Upper lobe of left lung (tissue), 6 donors: ENCODE data around the gene BGN. TPM values are rescaled to one million over a fixed set of nuclear protein-coding genes. Genes with fewer than 3 reads are reported as not detected.

Source experiments
- ATAC-seq, 2 donors: fragments of 200-7000 bp; cut with Tn5 transposase; one replicate each; pipeline ENCODE4 v1.9.1; 2022; ENCODE audit warnings: mild to moderate bottlenecking in 2 of 2, moderate library complexity in 2 of 2; ENCODE audit not compliant: low FRiP score in 2 of 2
- DNase-seq, 2 donors: peaks; one replicate each; pipeline ENCODE4 v3.0.0-alpha.2; 2019 to 2020
- H3K27ac ChIP-seq, 4 donors: fragments of 200-600 bp; sonication (generic); one replicate each; pipeline ENCODE4 v1.5.1; 2016 to 2019
- H3K27me3 ChIP-seq, 4 donors: fragments of 200-600 bp; sonication (generic); one replicate each; pipeline ENCODE4 v1.5.1; 2017 to 2019
- H3K36me3 ChIP-seq, 4 donors: fragments of 200-600 bp; sonication (generic); one replicate each; pipeline ENCODE4 v1.5.1; 2016 to 2019
- H3K4me1 ChIP-seq, 4 donors: fragments of 200-600 bp; sonication (generic); one replicate each; pipeline ENCODE4 v1.5.1; 2018 to 2019
- H3K4me3 ChIP-seq, 4 donors: fragments of 200-600 bp; sonication (generic); one replicate each; pipeline ENCODE4 v1.5.1; 2017 to 2019; ENCODE audit warnings: mild to moderate bottlenecking in 2 of 4, moderate library complexity in 1 of 4
- H3K9me3 ChIP-seq, 4 donors: fragments of 200-600 bp; sonication (generic); one replicate each; pipeline ENCODE4 v1.5.1; 2018 to 2019
- EP300 ChIP-seq, 4 donors: sonication (generic); formaldehyde crosslinking; IDR thresholded peaks; one replicate each; pipeline ENCODE4 v1.5.1; 2017; ENCODE audit warnings: antibody characterized with exemption in 4 of 4, control low read depth in 2 of 4
- POLR2A ChIP-seq, 4 donors: fragments of 450-650 bp; IDR thresholded peaks; one replicate each; pipeline ENCODE4 v1.5.1; 2016 to 2017; ENCODE audit warnings: antibody characterized with exemption in 4 of 4, mild to moderate bottlenecking in 2 of 4
- POLR2AphosphoS5 ChIP-seq, 2 donors: sonication (generic); formaldehyde crosslinking; IDR thresholded peaks; one replicate each; pipeline ENCODE4 v1.5.1; 2017; ENCODE audit warnings: antibody characterized with exemption in 2 of 2
- WGBS, 2 donors: methylation state at CpG; one replicate each; pipeline ENCODE4 v1.1.5; 2017 to 2018; 5-methylcytosine and 5-hydroxymethylcytosine counted together
- total RNA-seq, 6 donors: library from RNA; depleted of rRNA in 4 of 6; stranded (reverse); fragments of >200 nt in 4 of 6; gene quantifications; one replicate each; pipeline versions ENCODE4 v1.1.0 to v1.2.1, GENCODE V29; 2016 to 2021
- TF ChIP-seq, protein P1 (sequence below), 6 experiments: fragments of 450-650 bp in 4 of 6; fragments of 200-600 bp in 2 of 6; sonication (generic) in 2 of 6; IDR thresholded peaks; one replicate each; pipeline ENCODE4 v1.5.1; 2016 to 2019; ENCODE audit warnings: antibody characterized with exemption in 6 of 6
- donor health status: DM: no; HTN: no; CAD: no; lungs with moderate emphysema.
- donor health status: DM: no; HTN: yes; CAD: no; lungs with severe emphysema.

Gene BGN
- total RNA-seq, 6 donors from 2014 or later = 13.0 to 251 (median 86.3) TPM

GRCh38 chrX:153458476-153458875 lies 36.3 kb upstream of the BGN start:
- WGBS, 2 donors = 80 to 83% methylated on average over 4 of the region's 4 CpGs
- ATAC-seq = no peak

DNA sequence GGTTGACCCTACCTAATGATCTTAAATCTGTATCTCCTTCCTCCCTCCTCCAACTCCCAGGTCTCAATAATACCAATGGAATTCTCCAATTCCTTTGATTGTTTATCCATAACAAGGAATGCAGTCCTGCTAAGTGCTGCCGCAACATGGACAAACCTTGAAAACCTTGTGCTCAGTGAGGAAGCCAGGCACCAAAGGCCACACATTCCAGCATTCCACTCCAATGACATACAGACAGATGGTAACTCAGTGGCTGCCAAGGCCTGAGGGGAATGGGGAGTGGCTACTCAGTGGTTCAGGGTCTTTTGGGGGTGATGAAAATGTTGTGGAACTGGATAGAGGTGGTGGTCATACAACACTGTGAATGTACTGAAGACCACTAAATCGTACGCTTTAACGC lies 34.8 kb upstream of the BGN start:
- H3K9me3 ChIP-seq = no peaks in the 10 kb centered on the region
- H3K4me3 ChIP-seq = no peak overlapping the region
- WGBS, 2 donors = 92 to 95% methylated on average over 3 to 4 of the region's 4 CpGs
- H3K4me1 ChIP-seq = no peaks in the 10 kb centered on the region
- TF ChIP-seq POLR2A (IDR thresholded peaks at IDR 0.05) = no peak
- no peak for TF ChIP-seq POLR2AphosphoS5 (IDR thresholded peaks at IDR 0.05)
- no peak for TF ChIP-seq EP300 (IDR thresholded peaks at IDR 0.05)
- TF ChIP-seq, protein P1, sequence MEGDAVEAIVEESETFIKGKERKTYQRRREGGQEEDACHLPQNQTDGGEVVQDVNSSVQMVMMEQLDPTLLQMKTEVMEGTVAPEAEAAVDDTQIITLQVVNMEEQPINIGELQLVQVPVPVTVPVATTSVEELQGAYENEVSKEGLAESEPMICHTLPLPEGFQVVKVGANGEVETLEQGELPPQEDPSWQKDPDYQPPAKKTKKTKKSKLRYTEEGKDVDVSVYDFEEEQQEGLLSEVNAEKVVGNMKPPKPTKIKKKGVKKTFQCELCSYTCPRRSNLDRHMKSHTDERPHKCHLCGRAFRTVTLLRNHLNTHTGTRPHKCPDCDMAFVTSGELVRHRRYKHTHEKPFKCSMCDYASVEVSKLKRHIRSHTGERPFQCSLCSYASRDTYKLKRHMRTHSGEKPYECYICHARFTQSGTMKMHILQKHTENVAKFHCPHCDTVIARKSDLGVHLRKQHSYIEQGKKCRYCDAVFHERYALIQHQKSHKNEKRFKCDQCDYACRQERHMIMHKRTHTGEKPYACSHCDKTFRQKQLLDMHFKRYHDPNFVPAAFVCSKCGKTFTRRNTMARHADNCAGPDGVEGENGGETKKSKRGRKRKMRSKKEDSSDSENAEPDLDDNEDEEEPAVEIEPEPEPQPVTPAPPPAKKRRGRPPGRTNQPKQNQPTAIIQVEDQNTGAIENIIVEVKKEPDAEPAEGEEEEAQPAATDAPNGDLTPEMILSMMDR (IDR thresholded peaks at IDR 0.05) = no peak
- DNase-seq (no peak), ATAC-seq (no peak)
- H3K27ac ChIP-seq = no peak overlapping the region
- peaks cover 0 to 25% (median 10%) of the 10 kb centered on the region in 4 donors for H3K36me3 ChIP-seq
- H3K27me3 ChIP-seq = peaks cover 0 to 6% (median 0%) of the 10 kb centered on the region in 4 donors

More at GRCh38 chrX:153458476-153458875, 36.3 kb upstream of the BGN start:
- TF ChIP-seq, protein P1 (IDR thresholded peaks at IDR 0.05) = no peak
- TF ChIP-seq POLR2A (IDR thresholded peaks at IDR 0.05) = no peak
- no peak for TF ChIP-seq EP300 (IDR thresholded peaks at IDR 0.05)
- TF ChIP-seq POLR2AphosphoS5 (IDR thresholded peaks at IDR 0.05) = no peak
- Histone ChIP-seq H3K9me3 (no peaks in the 10 kb centered on the region), H3K4me1 (no peaks in the 10 kb centered on the region), H3K27me3 (peaks cover 0 to 6% (median 0%) of the 10 kb centered on the region in 4 donors), H3K36me3 (peaks cover 0 to 36% (median 14%) of the 10 kb centered on the region in 4 donors), H3K4me3 (no peak overlapping the region), H3K27ac (no peak overlapping the region)
- no peak for DNase-seq

DNA sequence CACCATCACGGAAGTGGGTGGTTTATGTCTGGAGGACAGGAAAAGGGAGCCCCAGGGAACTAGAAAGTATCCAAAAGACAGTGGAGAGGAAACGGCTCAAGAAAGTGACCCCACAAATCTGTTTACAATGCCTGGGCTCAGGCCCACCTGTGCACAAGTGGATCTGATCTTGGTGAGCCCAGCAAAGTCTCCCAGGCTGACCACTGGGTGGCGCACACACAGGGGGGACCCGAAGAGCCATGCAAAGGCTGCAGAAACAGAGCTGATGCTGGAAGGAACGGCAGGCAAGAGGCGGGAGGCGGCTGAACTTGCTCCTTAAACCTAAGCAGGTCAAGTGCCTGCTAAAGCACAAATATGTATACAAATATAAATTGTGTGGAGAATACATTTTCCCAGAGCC lies 34.0 kb upstream of the BGN start:
- Histone ChIP-seq H3K4me1 (no peaks in the 10 kb centered on the region), H3K9me3 (no peaks in the 10 kb centered on the region), H3K27me3 (peaks cover 0 to 6% (median 0%) of the 10 kb centered on the region in 4 donors), H3K4me3 (no peak overlapping the region), H3K36me3 (peaks cover 0 to 16% (median 7%) of the 10 kb centered on the region in 4 donors), H3K27ac (no peak overlapping the region)
- ATAC-seq (peak in 1 of 2 donors; percentile 61), DNase-seq (no peak)
- WGBS, 2 donors = 64% methylated on average over 7 of the region's 7 CpGs
- TF ChIP-seq EP300 (IDR thresholded peaks at IDR 0.05) (no peak), POLR2AphosphoS5 (IDR thresholded peaks at IDR 0.05) (no peak)
- TF ChIP-seq, protein P1 (IDR thresholded peaks at IDR 0.05) = peak in 5 of 6 experiments; percentile 17 to 51 (median 38)

DNA sequence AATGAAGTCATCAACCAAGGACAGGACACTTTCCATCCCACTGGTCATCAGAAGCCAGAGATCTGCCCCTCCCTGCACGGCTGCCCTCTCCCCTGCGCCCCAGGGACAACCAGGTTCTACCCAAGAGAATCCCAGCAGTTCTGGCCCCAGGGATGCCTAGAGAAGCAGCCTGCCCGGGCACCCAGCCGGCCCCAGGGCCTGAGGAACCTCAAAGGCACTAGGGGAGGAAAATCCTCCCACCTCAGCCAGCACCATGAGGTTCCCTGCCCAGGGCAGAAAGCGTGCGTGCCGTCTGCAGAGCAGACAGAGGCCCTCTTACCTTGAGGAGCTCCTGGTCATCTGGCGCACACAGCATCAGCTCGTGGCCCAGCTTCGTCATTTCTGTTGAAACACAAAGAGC lies 32.5 kb upstream of the BGN start:
- Histone ChIP-seq H3K27me3 (peaks cover 0 to 6% (median 0%) of the 10 kb centered on the region in 4 donors), H3K4me1 (no peaks in the 10 kb centered on the region), H3K27ac (no peak overlapping the region), H3K4me3 (no peak overlapping the region), H3K9me3 (no peaks in the 10 kb centered on the region), H3K36me3 (peaks cover 0 to 9% (median 3%) of the 10 kb centered on the region in 4 donors)
- DNase-seq (no peak), ATAC-seq (no peak)
- TF ChIP-seq, protein P1 (IDR thresholded peaks at IDR 0.05) = no peak
- TF ChIP-seq POLR2A (IDR thresholded peaks at IDR 0.05) (no peak), EP300 (IDR thresholded peaks at IDR 0.05) (no peak), POLR2AphosphoS5 (IDR thresholded peaks at IDR 0.05) (no peak)
- 92% methylated on average over 10 of the region's 10 CpGs; no CpG with 5 or more reads in 1 of the 2 donors for WGBS, 2 donors

DNA sequence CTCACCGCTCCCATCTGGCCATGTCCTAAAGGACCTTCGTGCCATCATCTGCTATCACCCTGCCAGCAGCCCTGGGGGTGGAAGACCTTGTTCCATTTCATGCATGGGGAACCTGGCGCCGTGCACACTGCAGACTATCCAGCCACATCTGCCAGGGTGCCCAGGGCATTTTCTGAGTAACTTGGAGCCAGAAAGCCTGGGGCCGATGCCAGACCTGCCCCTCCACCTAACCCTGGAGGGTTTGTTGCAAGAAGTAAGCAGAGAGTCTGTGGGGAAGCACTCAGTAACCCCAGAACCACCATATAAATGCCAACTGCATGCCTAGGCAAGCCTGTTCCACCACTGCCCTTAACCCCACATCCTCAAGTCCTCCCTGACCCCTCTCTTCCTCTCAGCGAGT lies 31.7 kb upstream of the BGN start:
- no peak overlapping the region for H3K4me3 ChIP-seq
- WGBS, 2 donors = 80 to 88% methylated on average over 1 to 6 of the region's 6 CpGs
- no peaks in the 10 kb centered on the region for H3K9me3 ChIP-seq
- TF ChIP-seq POLR2A (IDR thresholded peaks at IDR 0.05) (no peak), POLR2AphosphoS5 (IDR thresholded peaks at IDR 0.05) (no peak), EP300 (IDR thresholded peaks at IDR 0.05) (no peak)
- TF ChIP-seq, protein P1 (IDR thresholded peaks at IDR 0.05) = no peak
- no peak overlapping the region for H3K27ac ChIP-seq
- H3K27me3 ChIP-seq = peaks cover 0 to 2% (median 0%) of the 10 kb centered on the region in 4 donors
- peaks cover 0 to 16% (median 3%) of the 10 kb centered on the region in 4 donors for H3K36me3 ChIP-seq
- DNase-seq (no peak), ATAC-seq (no peak)
- no peaks in the 10 kb centered on the region for H3K4me1 ChIP-seq
